ENCODE measurements around the gene AK3. TPM values are rescaled to one million over a fixed set of nuclear protein-coding genes. Genes with fewer than 3 reads are reported as not detected.
A peak's percentile ranks its signal among the peaks of the same experiment; 100 is the strongest.

AK3 gene
- total and polyA plus RNA-seq, 3 donors from 2014 or later: 18.3 to 24.1 (median 23.4) TPM

- H3K27me3 ChIP-seq: no peaks in the 10 kb centered on the region
- peak within 1 kb of the TSS; percentile 93 to 95 for H3K4me3 ChIP-seq
- DNase-seq: peak; percentile 98
- intact Hi-C loops (cut with DNase I; ENCODE audit: low total_unique reads): no loop called here
- H3K4me1 ChIP-seq: peaks cover 15% of the 10 kb centered on the region
- peak; percentile 44 to 75 (median 67) for TF ChIP-seq CTCF (IDR thresholded peaks at IDR 0.05)
- TF ChIP-seq POLR2A (IDR thresholded peaks at IDR 0.05): peak; percentile 94
- no peaks in the 10 kb centered on the region for H3K36me3 ChIP-seq (ENCODE audit: low read depth, missing control alignments)
- no peaks in the 10 kb centered on the region for H3K9me3 ChIP-seq
- peak within 1 kb of the TSS; percentile 98 for H3K27ac ChIP-seq
- 0% methylated on average over 19 to 66 of the region's 66 CpGs for WGBS, 2 donors
Measured at GRCh38 chr9:4679268-4680172, 61.5 kb downstream of the AK3 start, which contains the start of gene CDC37L1. Gene CDC37L1 (plus strand): TSS chr9:4679569. CDS start chr9:4679768, 199 bp downstream.

- intact Hi-C loops (cut with DNase I; ENCODE audit: low total_unique reads): no loop called here
- 0% methylated on average over 16 of the region's 16 CpGs for WGBS, 2 donors
Measured at GRCh38 chr9:4678679-4679267, 62.2 kb downstream of the AK3 start.

GRCh38 chr9:4677392-4677791 lies 63.6 kb downstream of the AK3 start:
- peaks cover 11% of the 10 kb centered on the region for H3K4me1 ChIP-seq
- no peaks in the 10 kb centered on the region for H3K36me3 ChIP-seq (ENCODE audit: low read depth, missing control alignments)
- intact Hi-C loops (cut with DNase I; ENCODE audit: low total_unique reads): no loop called here
- no peaks in the 10 kb centered on the region for H3K27me3 ChIP-seq
- TF ChIP-seq CTCF (IDR thresholded peaks at IDR 0.05): no peak
- TF ChIP-seq POLR2A (IDR thresholded peaks at IDR 0.05): no peak
- no peak overlapping the region for H3K4me3 ChIP-seq
- no peak for DNase-seq
- WGBS, 2 donors: 85% methylated on average over 3 of the region's 3 CpGs
- no peaks in the 10 kb centered on the region for H3K9me3 ChIP-seq
- H3K27ac ChIP-seq: no peak overlapping the region

More at GRCh38 chr9:4678679-4679267, 62.2 kb downstream of the AK3 start:
- peak overlapping the region; percentile 93 to 95 for H3K4me3 ChIP-seq
- no peaks in the 10 kb centered on the region for H3K36me3 ChIP-seq (ENCODE audit: low read depth, missing control alignments)
- H3K27me3 ChIP-seq: no peaks in the 10 kb centered on the region
- H3K4me1 ChIP-seq: peaks cover 11% of the 10 kb centered on the region
- H3K27ac ChIP-seq: peak overlapping the region; percentile 98
- no peak for TF ChIP-seq POLR2A (IDR thresholded peaks at IDR 0.05)
- TF ChIP-seq CTCF (IDR thresholded peaks at IDR 0.05): no peak
- no peaks in the 10 kb centered on the region for H3K9me3 ChIP-seq
- no peak for DNase-seq

GRCh38 chr9:4674783-4675182 lies 66.2 kb downstream of the AK3 start:
- TF ChIP-seq POLR2A (IDR thresholded peaks at IDR 0.05) (no peak), CTCF (IDR thresholded peaks at IDR 0.05) (no peak)
- no peaks in the 10 kb centered on the region for H3K27me3 ChIP-seq
- H3K9me3 ChIP-seq: no peaks in the 10 kb centered on the region
- intact Hi-C loops (cut with DNase I; ENCODE audit: low total_unique reads): no loop called here
- H3K4me3 ChIP-seq: no peak overlapping the region
- H3K36me3 ChIP-seq (ENCODE audit: low read depth, missing control alignments): no peaks in the 10 kb centered on the region
- H3K27ac ChIP-seq: no peak overlapping the region
- no peak for DNase-seq
- peaks cover 4% of the 10 kb centered on the region for H3K4me1 ChIP-seq
